GM19035 (cell line): ENCODE results near the gene TGFB1.
"Not testable (repeated sequence)": the region's sequence is repeated elsewhere in the genome, so short reads cannot be mapped to it uniquely, and the experiment has no call there.

Experiments
- ATAC-seq: cut with Tn5 transposase; IDR thresholded peaks from one replicate; pipeline ENCODE4 v1.9.1; 2021; ENCODE audit not compliant: unreplicated experiment

Gene TGFB1

GRCh38 chr19:41346916-41347315, 6.8 kb downstream of the TGFB1 start:
- not testable (repeated sequence) for ATAC-seq

GRCh38 chr19:41344162-41344561, 9.6 kb downstream of the TGFB1 start:
- ATAC-seq, result no peak

- no peak for ATAC-seq
These were observed 11.8 kb downstream of the TGFB1 start for GRCh38 chr19:41341669-41342490.

DNA sequence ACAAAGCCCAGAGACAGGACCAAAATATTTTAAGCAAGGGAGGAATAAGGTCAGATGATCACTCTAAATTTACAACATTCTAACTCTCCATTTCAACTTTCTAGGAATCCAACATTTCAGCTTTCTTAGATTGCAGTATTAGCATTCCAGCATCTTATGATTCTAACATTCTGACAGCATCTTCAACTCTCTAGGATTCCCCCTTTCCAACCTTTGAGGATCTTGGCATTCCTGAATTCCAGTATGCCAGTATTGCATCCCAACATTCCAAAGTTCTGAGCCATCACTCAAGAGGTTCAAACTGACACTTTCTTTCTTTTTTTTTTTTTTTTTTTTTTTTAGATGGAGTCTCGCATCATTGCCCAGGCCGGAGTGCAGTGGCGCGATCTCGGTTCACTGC, 13.8 kb downstream of the TGFB1 start:
- ATAC-seq, result no peak

DNA sequence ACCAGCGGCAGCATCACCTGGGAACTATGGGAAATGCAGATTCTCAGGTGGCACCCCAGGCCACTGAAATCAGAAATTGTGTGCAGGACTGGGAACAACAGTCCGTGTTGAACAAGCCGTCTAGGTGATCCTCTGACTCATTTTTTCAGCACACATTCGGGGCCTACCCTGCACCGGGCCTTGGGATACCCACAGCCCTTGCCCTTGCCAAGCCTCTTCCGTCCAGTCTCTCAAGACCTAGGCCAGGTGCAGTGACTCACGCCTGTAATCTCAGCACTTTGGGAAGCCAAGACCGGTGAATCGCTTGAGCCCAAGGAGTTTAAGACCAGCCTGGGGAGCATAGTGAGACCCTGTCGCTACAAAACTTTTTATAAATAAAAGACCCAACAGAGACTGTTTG, 18.3 kb downstream of the TGFB1 start:
- no peak for ATAC-seq

- ATAC-seq, result no peak
These were observed 18.9 kb downstream of the TGFB1 start for GRCh38 chr19:41334793-41335192.

DNA sequence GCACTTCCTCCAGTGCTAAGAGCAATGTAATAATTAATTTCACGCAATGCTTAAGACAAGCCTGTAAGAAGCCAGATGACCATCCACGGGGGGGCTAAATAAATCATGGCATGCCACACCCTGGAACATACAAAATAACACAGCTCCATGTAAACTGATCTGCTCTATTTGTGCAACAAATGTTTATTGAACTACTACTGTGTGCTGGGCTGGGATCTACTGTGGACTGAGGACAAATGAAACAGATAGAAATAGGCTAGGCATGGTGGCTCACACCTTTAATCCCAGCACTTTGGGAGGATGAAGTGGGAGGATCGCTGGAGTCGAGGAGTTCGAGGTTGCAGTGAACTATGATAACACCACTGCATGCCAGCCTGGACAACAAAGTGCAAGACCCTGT, 21.3 kb downstream of the TGFB1 start:
- ATAC-seq, result no peak

DNA sequence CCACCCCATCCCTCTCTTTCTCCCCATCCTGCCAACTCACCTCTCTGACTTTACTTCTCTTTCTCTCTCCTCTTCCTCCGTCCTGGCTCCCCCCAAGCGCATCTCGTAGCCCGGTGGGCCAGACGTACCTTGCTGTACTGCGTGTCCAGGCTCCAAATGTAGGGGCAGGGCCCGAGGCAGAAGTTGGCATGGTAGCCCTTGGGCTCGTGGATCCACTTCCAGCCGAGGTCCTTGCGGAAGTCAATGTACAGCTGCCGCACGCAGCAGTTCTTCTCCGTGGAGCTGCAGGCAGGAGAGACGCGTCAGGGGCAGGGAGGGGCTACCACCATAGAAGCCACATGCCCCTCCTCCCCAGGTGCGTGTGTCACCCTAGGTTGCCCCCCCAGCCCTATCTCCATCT, 21.7 kb downstream of the TGFB1 start:
- no peak for ATAC-seq

DNA sequence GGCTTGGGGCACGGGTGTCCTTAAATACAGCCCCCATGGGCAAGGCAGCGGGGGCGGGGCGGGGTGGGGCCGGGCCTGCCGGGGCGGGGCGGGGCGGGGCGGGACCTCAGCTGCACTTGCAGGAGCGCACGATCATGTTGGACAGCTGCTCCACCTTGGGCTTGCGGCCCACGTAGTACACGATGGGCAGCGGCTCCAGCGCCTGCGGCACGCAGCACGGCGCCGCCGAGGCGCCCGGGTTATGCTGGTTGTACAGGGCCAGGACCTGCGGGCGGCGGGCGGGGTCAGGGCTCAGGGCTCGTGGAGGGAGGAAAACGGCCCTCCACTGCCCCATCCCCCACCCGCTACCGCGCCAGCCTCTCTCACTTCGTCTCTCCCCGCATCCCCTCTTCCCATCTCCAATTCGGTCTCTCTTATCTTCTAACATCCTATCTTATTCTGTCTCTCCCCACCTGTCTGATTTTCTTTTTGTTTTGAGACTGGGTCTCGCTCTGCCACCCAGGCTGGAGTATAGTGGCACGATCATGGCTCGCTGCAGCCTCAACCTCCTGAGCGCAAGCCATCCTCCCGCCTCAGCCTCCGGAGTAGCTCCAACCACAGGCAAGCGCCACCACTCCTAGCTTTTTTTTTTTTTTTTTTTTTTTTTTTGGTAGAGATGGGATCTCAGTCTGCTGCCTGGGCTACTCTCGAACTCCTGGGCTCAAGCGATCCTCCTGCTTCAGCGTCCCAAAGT, 22.6 kb downstream of the TGFB1 start:
- ATAC-seq, result no peak

DNA sequence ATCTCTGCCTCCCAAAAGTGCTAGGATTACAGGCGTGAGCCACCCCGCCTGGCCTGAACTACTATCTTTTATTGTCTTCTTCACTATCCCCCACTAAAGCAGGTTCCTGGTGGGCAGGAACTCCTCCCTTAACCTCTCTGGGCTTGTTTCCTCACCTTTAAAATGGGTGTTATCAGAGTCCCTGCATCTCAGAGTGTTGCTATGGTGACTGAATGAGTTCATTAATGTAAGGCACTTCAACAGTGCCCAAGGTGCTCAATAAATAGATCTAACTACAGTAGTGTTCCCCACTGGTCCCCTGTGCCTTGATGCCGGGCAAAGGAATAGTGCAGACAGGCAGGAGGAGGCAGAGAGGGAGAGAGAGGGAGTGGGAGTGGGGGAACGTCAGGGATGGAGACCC, 23.2 kb downstream of the TGFB1 start:
- no peak for ATAC-seq

GRCh38 chr19:41328842-41329225, 24.9 kb downstream of the TGFB1 start:
- no peak for ATAC-seq

DNA sequence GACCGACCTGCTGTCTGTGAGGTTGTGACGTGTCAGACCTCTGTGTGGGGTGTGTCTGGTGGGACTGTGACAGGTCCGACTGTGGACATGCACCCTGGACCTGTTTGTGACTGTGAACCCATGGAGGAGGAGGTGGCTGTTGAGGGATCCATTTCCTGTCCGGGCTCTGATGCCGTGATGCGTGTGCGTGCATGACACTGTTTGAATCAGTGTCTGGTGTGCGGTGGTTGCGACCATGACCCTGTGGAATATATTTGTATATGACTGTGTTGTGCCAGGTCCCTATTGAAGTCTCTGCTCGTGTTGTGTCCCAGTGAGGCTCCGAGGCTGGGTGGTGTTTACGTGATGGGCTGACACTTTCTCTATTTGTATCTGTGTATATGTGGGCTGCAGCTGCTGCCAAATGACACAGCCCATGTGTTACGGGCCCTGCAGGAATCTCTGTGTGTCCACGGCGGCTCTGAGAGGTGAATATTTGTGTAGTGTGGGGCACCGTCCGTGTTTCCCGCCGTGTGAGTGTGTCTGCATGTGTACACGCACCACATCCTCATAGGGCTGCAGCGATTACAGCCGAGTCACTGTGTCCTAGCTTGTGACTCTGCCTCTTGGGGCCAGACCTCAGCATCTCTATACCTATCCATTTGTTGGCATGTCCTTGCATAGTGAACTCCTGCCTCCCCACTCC, 25.4 kb downstream of the TGFB1 start:
- peak; percentile 3 for ATAC-seq

DNA sequence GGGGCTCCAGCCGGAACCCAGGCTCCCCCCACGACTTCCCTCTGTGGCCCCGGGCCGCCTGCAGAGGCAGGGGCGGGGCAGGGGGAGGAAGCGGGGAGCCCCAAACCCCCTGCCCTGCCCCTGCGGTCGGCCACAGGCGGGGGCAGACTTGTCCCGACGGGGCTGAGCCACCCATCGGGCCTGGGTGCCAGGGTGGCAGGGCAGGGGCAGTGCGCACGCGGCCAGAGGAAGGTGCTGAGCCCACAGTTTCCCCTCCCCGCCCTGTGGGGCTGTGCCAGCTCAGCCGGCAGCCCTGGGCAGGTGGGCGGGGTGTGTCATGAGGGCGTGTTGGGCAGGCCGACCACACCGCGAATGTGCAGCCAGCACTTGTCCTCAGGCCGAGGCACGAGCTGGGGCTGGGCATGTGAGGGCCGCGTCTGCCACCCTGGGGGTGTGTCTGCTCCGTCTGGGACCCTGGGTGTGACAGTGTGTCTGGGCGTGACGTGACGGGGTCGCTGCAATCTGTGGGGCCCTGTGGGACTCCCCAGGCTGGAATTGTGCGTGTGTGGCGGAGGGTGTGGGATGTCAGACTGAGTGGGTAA, 26.1 kb downstream of the TGFB1 start:
- peak; percentile 53 for ATAC-seq

DNA sequence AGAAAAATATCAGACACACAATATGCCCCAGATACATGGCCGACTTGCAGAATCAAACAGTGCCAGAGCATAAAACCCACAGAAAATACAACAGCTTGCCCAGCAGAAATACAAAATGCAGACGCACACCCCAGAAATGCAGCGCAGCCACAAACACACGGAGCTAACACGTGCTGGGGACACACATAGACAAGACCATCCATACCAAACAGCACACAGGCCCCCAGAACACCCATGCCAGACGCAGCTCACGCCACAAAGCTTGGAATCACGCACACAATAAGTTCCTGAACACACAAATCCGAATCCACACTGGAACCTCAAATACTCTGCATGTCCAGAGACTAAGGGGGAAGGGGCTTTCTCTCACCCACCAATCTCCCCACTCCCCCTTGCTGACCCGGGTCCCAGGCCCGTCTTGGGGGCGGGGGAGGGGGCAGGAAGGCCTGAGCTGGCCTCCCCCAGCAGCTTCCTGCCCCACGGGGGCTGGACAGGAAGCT, 26.6 kb downstream of the TGFB1 start:
- no peak for ATAC-seq

- ATAC-seq, result no peak
These were observed 27.6 kb downstream of the TGFB1 start for GRCh38 chr19:41325947-41326706.

DNA sequence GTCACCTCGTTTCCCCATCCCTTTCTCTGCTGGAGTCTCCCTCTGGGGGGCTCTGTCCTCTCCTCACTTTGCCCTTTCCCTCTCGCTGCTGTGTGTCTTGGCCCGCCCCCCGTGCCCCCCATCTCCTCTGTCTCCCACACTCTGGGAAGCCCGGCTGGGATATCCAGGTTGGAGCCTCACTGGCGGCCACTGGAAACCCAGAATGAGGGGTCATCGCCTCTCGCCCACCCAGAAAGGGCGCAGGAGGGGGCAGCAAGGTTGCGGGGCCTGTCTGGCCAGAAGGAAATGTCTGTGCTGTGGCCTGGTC, 28.1 kb downstream of the TGFB1 start:
- ATAC-seq, result no peak

- no peak for ATAC-seq
These were observed 28.6 kb downstream of the TGFB1 start for GRCh38 chr19:41324921-41325639.

DNA sequence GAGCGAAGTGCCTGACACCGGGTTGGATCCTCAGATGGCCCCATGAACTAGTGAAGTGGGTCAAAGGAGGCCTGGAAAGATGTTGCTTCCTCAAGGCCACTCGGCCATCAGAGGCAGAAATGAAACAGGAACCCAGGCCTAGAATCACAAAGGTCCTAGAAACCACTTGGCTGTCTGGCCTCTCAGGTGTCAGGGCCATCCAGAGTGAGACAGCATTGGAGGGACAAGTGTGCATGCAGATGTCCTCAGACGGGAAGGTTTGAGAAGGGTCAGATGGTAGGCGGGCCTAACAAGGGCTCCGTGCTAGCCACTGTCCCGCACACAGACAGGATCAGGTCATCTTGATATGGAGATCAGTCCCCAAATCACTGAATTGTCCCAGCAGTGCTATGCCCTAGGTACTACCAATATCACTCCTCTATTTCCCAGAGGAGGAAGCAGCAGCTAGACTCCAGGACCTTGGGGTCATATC, 29.5 kb downstream of the TGFB1 start:
- no peak for ATAC-seq

- no peak for ATAC-seq
These were observed 30.1 kb downstream of the TGFB1 start for GRCh38 chr19:41323430-41324125.
